GM15510 (cell line): Measurements from ENCODE around the gene UGT1A6.

Experiments
- POLR2A ChIP-seq: IDR thresholded peaks from 3 replicates; pipeline ENCODE4 v1.6.1; 2011; ENCODE audit warnings: borderline replicate concordance; ENCODE audit not compliant: insufficient read length; ENCODE audit errors: extremely low read depth

UGT1A6 gene

GRCh38 chr2:233702238-233702637, 9.5 kb downstream of the UGT1A6 start:
- TF ChIP-seq POLR2A, result no peak

- TF ChIP-seq POLR2A, result no peak
These were observed 13.3 kb downstream of the UGT1A6 start for GRCh38 chr2:233705911-233706506.

GRCh38 chr2:233706720-233707119, 14.0 kb downstream of the UGT1A6 start:
- no peak for TF ChIP-seq POLR2A

- TF ChIP-seq POLR2A, result no peak
These were observed 15.4 kb downstream of the UGT1A6 start for GRCh38 chr2:233707940-233708644.

GRCh38 chr2:233708942-233709341, 16.3 kb downstream of the UGT1A6 start:
- no peak for TF ChIP-seq POLR2A

GRCh38 chr2:233711312-233712008, 18.8 kb downstream of the UGT1A6 start:
- no peak for TF ChIP-seq POLR2A

GRCh38 chr2:233712611-233713261, 20.0 kb downstream of the UGT1A6 start, which contains the start of gene UGT1A5:
Gene UGT1A5 (plus strand): TSS chr2:233712907. CDS start chr2:233712992, 85 bp downstream.
- TF ChIP-seq POLR2A, result no peak

GRCh38 chr2:233713262-233713615, 20.5 kb downstream of the UGT1A6 start:
- TF ChIP-seq POLR2A, result no peak

GRCh38 chr2:233714121-233714520, 21.4 kb downstream of the UGT1A6 start:
- TF ChIP-seq POLR2A, result no peak

- TF ChIP-seq POLR2A, result no peak
These were observed 25.9 kb downstream of the UGT1A6 start, which contains the start of gene UGT1A4 for GRCh38 chr2:233718552-233718951. Gene UGT1A4 (plus strand): TSS chr2:233718736. CDS start chr2:233718821, 85 bp downstream.

GRCh38 chr2:233728723-233729301, 36.1 kb downstream of the UGT1A6 start, which contains the start of gene UGT1A3:
Gene UGT1A3 (plus strand): TSS chr2:233729042. CDS start chr2:233729127, 85 bp downstream.
- no peak for TF ChIP-seq POLR2A

GRCh38 chr2:233740870-233741269, 48.2 kb downstream of the UGT1A6 start:
- no peak for TF ChIP-seq POLR2A

- TF ChIP-seq POLR2A, result no peak
These were observed 51.0 kb downstream of the UGT1A6 start for GRCh38 chr2:233743464-233744259.
